Esophagus (tissue), 2 donors: ENCODE results near the gene EHBP1. TPM values are rescaled to one million over a fixed set of nuclear protein-coding genes. Genes with fewer than 3 reads are reported as not detected.
A peak's percentile ranks its signal among the peaks of the same experiment; 100 is the strongest.

ENCODE experiments used
- H3K27ac ChIP-seq, 2 donors: one replicate each; pipeline ENCODE4 v1.5.1; 2013; ENCODE audit warnings: low read depth in 2 of 2, mild to moderate bottlenecking in 2 of 2, inconsistent platforms in 1 of 2, low read length in 1 of 2, moderate library complexity in 1 of 2
- H3K27me3 ChIP-seq, 2 donors: one replicate each; pipeline ENCODE4 v1.6.1; 2013; ENCODE audit warnings: low read length in 2 of 2, control low read depth in 1 of 2, mild to moderate bottlenecking in 1 of 2; ENCODE audit not compliant: insufficient read depth in 2 of 2, control insufficient read depth in 1 of 2
- H3K36me3 ChIP-seq, 2 donors: one replicate each; pipeline ENCODE4 v1.6.1; 2013; ENCODE audit warnings: low read length in 1 of 2; ENCODE audit not compliant: control insufficient read depth in 2 of 2, insufficient read depth in 2 of 2
- H3K4me1 ChIP-seq, 2 donors: one replicate each; pipeline ENCODE4 v1.6.1; 2013; ENCODE audit warnings: low read length in 1 of 2; ENCODE audit not compliant: control insufficient read depth in 2 of 2, insufficient read depth in 2 of 2
- H3K4me3 ChIP-seq, 2 donors: one replicate each; pipeline ENCODE4 v1.5.1; 2013; ENCODE audit warnings: low read length in 2 of 2, mild to moderate bottlenecking in 2 of 2, low read depth in 1 of 2, moderate library complexity in 1 of 2
- H3K9me3 ChIP-seq, 2 donors: one replicate each; pipeline ENCODE4 v1.6.1; 2013; ENCODE audit warnings: mild to moderate bottlenecking in 2 of 2, low read depth in 1 of 2, low read length in 1 of 2, moderate library complexity in 1 of 2; ENCODE audit not compliant: control insufficient read depth in 2 of 2, insufficient read depth in 1 of 2
- WGBS, 2 donors: extraction: QIAGEN DNeasy Blood & Tissue Kit; methylation state at CpG; one replicate each; pipeline ENCODE4 v1.1.7; 2013; 5-methylcytosine and 5-hydroxymethylcytosine counted together
- polyA plus RNA-seq, 2 donors: library from polyadenylated mRNA; stranded (reverse); fragments of 200-250 nt; gene quantifications; one replicate each; pipeline ENCODE4 v1.2.3, GENCODE V29; 2013
- donor health status: healthy with polysubstance abuse.
- donor health status: Bipolar disorder and iron deficiency.

EHBP1 gene
- polyA plus RNA-seq, 2 donors, result 14.1 to 28.9 TPM

GRCh38 chr2:62854600-62855514 is 149.3 kb downstream of the EHBP1 start:
- Histone ChIP-seq H3K4me3 (no peak overlapping the region), H3K9me3 (no peaks in the 10 kb centered on the region), H3K27ac (no peak overlapping the region), H3K27me3 (no peaks in the 10 kb centered on the region), H3K4me1 (peaks cover 0 to 3% of the 10 kb centered on the region in 2 donors), H3K36me3 (peaks cover 2 to 15% of the 10 kb centered on the region in 2 donors)
- WGBS, 2 donors, result 96% methylated on average over 14 of the region's 14 CpGs

- Histone ChIP-seq H3K27me3 (no peaks in the 10 kb centered on the region), H3K27ac (peak overlapping the region in 1 of 2 donors; percentile 10), H3K36me3 (peaks cover 2 to 15% of the 10 kb centered on the region in 2 donors), H3K4me3 (no peak overlapping the region), H3K9me3 (no peaks in the 10 kb centered on the region), H3K4me1 (peaks cover 0 to 3% of the 10 kb centered on the region in 2 donors)
- WGBS, 2 donors, result 92 to 94% methylated on average over 6 of the region's 6 CpGs
Measured at GRCh38 chr2:62856228-62857040, 150.9 kb downstream of the EHBP1 start.

DNA sequence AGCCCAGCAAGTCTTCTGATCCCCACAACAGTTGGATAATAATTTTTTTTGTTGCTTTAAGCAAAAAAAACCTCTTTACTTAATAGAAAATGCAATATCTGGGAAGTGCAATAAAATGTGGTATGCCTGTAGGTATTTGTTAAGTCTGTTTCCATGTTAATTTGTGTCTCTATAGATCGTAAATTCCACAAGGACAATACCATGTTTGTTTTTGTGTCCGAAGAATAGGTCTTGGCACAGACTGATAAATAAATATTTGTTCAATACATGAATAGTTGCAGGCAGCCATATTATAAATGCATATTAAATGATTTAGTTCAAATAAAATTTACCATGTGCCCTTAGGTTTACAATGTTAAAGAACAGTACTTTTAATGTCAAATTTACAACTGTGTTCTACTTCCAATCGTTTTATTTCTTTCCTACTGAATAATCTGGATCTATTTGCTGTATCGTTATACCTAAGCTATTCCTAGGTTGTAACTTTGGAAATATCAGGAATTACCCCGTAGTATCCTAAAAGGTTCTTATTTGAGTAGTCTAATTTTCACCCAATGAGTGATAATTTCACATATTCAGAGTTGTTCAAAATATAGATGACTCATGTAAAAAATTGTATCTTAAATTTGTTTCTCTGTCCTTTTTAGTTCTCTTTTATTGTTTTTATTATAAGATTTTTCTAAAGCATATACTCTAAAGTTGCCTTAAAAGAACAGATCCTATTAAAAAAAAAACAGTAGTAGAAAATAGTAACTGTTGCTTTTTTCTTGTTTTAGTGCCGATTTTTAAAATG is 151.8 kb downstream of the EHBP1 start:
- WGBS, 2 donors, result 84 to 89% methylated on average over 6 of the region's 6 CpGs
- no peaks in the 10 kb centered on the region for H3K9me3 ChIP-seq
- H3K4me3 ChIP-seq, result no peak overlapping the region
- H3K36me3 ChIP-seq, result peaks cover 2 to 15% of the 10 kb centered on the region in 2 donors
- no peaks in the 10 kb centered on the region for H3K27me3 ChIP-seq
- H3K27ac ChIP-seq, result no peak overlapping the region
- peaks cover 0 to 3% of the 10 kb centered on the region in 2 donors for H3K4me1 ChIP-seq

- Histone ChIP-seq H3K27ac (no peak overlapping the region), H3K9me3 (no peaks in the 10 kb centered on the region), H3K4me1 (peaks cover 0 to 3% of the 10 kb centered on the region in 2 donors), H3K4me3 (no peak overlapping the region), H3K27me3 (no peaks in the 10 kb centered on the region), H3K36me3 (peaks cover 1 to 15% of the 10 kb centered on the region in 2 donors)
- WGBS, 2 donors, result 84 to 88% methylated on average over 2 of the region's 2 CpGs
Measured at GRCh38 chr2:62858231-62858832, 152.8 kb downstream of the EHBP1 start.

DNA sequence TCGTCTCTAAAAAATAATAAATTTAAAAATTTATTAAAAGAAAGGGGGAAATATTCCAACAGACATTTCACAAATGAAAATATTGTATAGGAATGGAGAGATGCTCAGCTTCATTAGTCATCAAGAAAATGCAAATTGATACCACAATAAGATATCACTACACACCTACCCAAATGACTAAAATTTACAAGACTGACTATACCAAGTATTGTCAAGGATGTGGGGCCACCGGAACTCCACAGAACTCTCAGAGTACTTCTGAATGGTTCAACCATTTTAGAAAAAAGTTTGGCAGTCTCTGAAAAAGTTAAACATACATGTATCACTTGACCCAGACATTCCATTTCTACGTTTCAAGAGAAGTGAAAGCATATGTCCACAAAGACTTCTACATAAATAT is 163.4 kb downstream of the EHBP1 start:
- Histone ChIP-seq H3K36me3 (peaks cover 0 to 2% of the 10 kb centered on the region in 2 donors), H3K27ac (no peak overlapping the region), H3K27me3 (no peaks in the 10 kb centered on the region), H3K4me3 (no peak overlapping the region), H3K4me1 (no peaks in the 10 kb centered on the region), H3K9me3 (no peaks in the 10 kb centered on the region)
- WGBS, 2 donors, result 88 to 93% methylated on average over 3 of the region's 3 CpGs

GRCh38 chr2:62870966-62871365 is 165.5 kb downstream of the EHBP1 start:
- peaks cover 3 to 9% of the 10 kb centered on the region in 2 donors for H3K36me3 ChIP-seq
- no peaks in the 10 kb centered on the region for H3K27me3 ChIP-seq
- no peak overlapping the region for H3K4me3 ChIP-seq
- H3K27ac ChIP-seq, result no peak overlapping the region
- WGBS, 2 donors, result 65 to 86% methylated on average over 1 of the region's 1 CpG
- H3K4me1 ChIP-seq, result no peaks in the 10 kb centered on the region
- peaks cover 0 to 4% of the 10 kb centered on the region in 2 donors for H3K9me3 ChIP-seq

- H3K36me3 ChIP-seq, result peaks cover 3 to 8% of the 10 kb centered on the region in 2 donors
- H3K27me3 ChIP-seq, result no peaks in the 10 kb centered on the region
- H3K27ac ChIP-seq, result peak overlapping the region in 1 of 2 donors; percentile 39
Measured at GRCh38 chr2:62871506-62871905, 166.0 kb downstream of the EHBP1 start.

DNA sequence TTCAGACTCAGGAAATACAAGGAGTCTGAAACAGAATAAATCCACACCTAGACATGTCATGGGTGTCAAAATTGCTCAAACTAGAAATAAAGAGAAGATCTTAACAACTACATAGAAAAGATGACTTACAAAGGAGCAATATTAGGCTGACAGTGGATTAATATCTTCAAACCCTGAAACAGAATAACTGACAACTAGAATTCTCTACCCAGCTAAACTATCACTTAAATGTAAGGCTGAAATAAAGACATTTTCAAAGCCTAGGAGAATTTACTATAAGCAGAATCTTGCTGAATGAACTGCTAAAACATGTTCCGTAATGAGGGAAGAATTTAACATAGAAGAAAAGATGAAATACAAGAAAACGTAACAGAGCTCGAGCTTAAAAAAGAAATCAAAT is 168.1 kb downstream of the EHBP1 start:
- Histone ChIP-seq H3K4me3 (no peak overlapping the region), H3K36me3 (peaks cover 3 to 11% of the 10 kb centered on the region in 2 donors), H3K9me3 (peaks cover 0 to 4% of the 10 kb centered on the region in 2 donors), H3K27me3 (no peaks in the 10 kb centered on the region), H3K27ac (no peak overlapping the region), H3K4me1 (no peaks in the 10 kb centered on the region)
- 98% methylated on average over 3 of the region's 3 CpGs for WGBS, 2 donors

More at GRCh38 chr2:62871506-62871905, 166.0 kb downstream of the EHBP1 start:
- WGBS, 2 donors, result 66 to 76% methylated on average over 1 of the region's 1 CpG
- peaks cover 0 to 4% of the 10 kb centered on the region in 2 donors for H3K9me3 ChIP-seq
- H3K4me3 ChIP-seq, result no peak overlapping the region
- no peaks in the 10 kb centered on the region for H3K4me1 ChIP-seq
